RWPE2 (cell line): Measurements from ENCODE around the gene PNKP.
A peak's percentile ranks its signal among the peaks of the same experiment; 100 is the strongest.

Source experiments
- ATAC-seq: fragments of 200-7000 bp; cut with Tn5 transposase; 3 replicates; pipeline ENCODE4 v1.9.1; 2021; ENCODE audit warnings: low read depth
- DNase-seq: peaks from one replicate; pipeline ENCODE4 v3.0.0-alpha.2; 2020; ENCODE audit warnings: low spot score
- H3K27ac ChIP-seq: fragments of 450-650 bp; 2 replicates; pipeline ENCODE4 v1.5.1; 2017; ENCODE audit warnings: mild to moderate bottlenecking; ENCODE audit not compliant: poor library complexity, severe bottlenecking
- H3K27me3 ChIP-seq: fragments of 250-450 bp; sonication (Bioruptor Pico); 2 replicates; pipeline ENCODE4 v1.5.1; 2021; ENCODE audit warnings: mild to moderate bottlenecking, moderate library complexity; ENCODE audit not compliant: insufficient read depth, poor library complexity, severe bottlenecking
- H3K36me3 ChIP-seq: fragments of 250-450 bp; sonication (Bioruptor Pico); 2 replicates; pipeline ENCODE4 v1.5.1; 2020; ENCODE audit warnings: low read depth, mild to moderate bottlenecking, moderate library complexity
- H3K4me1 ChIP-seq: fragments of 250-450 bp; sonication (Bioruptor Pico); 2 replicates; pipeline ENCODE4 v1.5.1; 2021; ENCODE audit warnings: mild to moderate bottlenecking, moderate library complexity; ENCODE audit not compliant: insufficient read depth, poor library complexity, severe bottlenecking
- H3K4me3 ChIP-seq: fragments of 250-450 bp; sonication (Bioruptor Pico); 2 replicates; pipeline ENCODE4 v1.5.1; 2021; ENCODE audit warnings: mild to moderate bottlenecking, moderate library complexity; ENCODE audit not compliant: severe bottlenecking
- H3K9me3 ChIP-seq: fragments of 250-450 bp; sonication (Bioruptor Pico); 2 replicates; pipeline ENCODE4 v1.5.1; 2021; ENCODE audit warnings: mild to moderate bottlenecking, moderate library complexity; ENCODE audit not compliant: severe bottlenecking
- TF ChIP-seq, protein P1 (sequence below): fragments of 450-650 bp; IDR thresholded peaks from one replicate; pipeline ENCODE4 v1.5.1; 2017; ENCODE audit warnings: mild to moderate bottlenecking, moderate library complexity; ENCODE audit not compliant: poor library complexity, severe bottlenecking

The PNKP gene

GRCh38 chr19:49911381-49912145, 44.2 kb upstream of the PNKP start:
- Histone ChIP-seq H3K27me3 (no peaks in the 10 kb centered on the region), H3K9me3 (no peaks in the 10 kb centered on the region), H3K4me3 (no peak overlapping the region), H3K36me3 (peaks cover 56% of the 10 kb centered on the region), H3K4me1 (no peaks in the 10 kb centered on the region), H3K27ac (no peak overlapping the region)
- no peak for ATAC-seq
- TF ChIP-seq, protein P1, sequence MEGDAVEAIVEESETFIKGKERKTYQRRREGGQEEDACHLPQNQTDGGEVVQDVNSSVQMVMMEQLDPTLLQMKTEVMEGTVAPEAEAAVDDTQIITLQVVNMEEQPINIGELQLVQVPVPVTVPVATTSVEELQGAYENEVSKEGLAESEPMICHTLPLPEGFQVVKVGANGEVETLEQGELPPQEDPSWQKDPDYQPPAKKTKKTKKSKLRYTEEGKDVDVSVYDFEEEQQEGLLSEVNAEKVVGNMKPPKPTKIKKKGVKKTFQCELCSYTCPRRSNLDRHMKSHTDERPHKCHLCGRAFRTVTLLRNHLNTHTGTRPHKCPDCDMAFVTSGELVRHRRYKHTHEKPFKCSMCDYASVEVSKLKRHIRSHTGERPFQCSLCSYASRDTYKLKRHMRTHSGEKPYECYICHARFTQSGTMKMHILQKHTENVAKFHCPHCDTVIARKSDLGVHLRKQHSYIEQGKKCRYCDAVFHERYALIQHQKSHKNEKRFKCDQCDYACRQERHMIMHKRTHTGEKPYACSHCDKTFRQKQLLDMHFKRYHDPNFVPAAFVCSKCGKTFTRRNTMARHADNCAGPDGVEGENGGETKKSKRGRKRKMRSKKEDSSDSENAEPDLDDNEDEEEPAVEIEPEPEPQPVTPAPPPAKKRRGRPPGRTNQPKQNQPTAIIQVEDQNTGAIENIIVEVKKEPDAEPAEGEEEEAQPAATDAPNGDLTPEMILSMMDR, result no peak
- DNase-seq, result no peak

DNA sequence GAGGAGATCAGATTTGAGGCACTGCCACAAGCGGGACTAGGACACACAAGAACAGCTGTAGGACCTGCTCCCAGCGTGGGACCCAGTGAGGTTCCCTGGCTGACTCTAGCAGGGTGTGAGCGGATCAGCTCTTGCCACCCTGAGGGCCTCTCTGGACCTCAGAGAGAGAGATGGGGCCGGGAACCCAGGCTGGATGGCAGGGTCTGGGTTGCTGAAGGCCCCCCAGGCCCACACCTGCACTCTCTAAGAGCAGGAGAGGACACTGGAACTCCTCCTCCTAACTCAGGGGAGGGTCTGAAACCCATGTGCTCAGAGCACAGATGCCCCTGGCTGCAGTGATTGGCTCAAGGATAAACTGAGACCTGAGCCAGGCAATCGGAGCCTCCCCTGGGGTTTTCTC, 42.8 kb upstream of the PNKP start:
- Histone ChIP-seq H3K27ac (no peak overlapping the region), H3K4me3 (no peak overlapping the region), H3K36me3 (peaks cover 49% of the 10 kb centered on the region), H3K9me3 (no peaks in the 10 kb centered on the region), H3K4me1 (no peaks in the 10 kb centered on the region), H3K27me3 (no peaks in the 10 kb centered on the region)
- TF ChIP-seq, protein P1, result no peak
- ATAC-seq (no peak), DNase-seq (no peak)

DNA sequence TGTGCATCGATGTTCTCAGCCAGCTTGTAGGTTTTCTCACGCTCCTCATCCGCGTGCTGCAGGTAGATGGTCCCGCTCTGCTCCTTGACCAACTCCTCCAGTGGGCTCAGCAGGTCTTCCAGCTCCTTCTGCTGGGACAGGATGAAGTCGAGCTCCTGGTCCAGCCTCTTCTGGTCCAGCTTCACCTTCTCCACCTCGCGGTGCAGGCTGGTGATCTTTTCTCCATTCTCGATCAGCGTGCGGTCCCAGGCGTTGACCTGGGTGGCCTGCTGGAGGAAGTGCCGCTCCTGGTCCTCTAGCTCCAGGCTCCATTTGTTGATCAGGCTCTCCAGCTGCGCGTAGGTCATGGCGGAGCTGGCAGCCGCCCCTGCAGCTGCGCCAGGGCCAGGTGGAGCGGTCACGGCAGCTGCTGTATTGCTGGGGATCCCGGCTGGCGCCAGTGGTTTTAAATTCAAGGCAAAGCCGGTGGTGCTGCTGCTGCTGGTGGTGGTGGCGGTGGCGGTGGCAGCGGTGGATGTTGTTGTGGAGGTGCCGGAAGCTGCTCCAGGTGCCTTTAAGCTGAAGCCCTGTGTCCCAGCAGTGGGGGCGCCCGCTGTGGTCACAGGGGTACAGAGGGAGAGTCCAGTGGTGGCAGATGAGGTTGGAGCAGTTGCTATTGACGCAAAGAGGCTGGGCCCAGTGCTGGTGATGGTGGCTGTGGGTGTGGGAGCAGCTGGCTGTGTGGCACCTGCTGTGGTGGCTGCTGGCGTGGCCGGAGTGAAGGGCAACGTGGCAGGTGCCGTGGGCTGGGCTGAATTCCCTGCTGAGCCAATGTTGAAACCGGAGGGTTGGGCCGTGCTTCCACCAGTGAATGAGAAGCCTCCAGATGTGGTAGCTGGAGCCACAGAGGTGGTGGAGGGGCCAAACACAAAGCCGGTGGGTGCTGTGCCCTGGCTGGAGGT, 41.4 kb upstream of the PNKP start:
- Histone ChIP-seq H3K9me3 (no peaks in the 10 kb centered on the region), H3K4me3 (no peak overlapping the region), H3K27me3 (no peaks in the 10 kb centered on the region), H3K4me1 (no peaks in the 10 kb centered on the region), H3K27ac (no peak overlapping the region), H3K36me3 (peaks cover 45% of the 10 kb centered on the region)
- ATAC-seq (no peak), DNase-seq (no peak)
- TF ChIP-seq, protein P1, result no peak

- TF ChIP-seq, protein P1, result no peak
- no peaks in the 10 kb centered on the region for H3K9me3 ChIP-seq
- DNase-seq (peak; percentile 29), ATAC-seq (no peak)
- H3K27me3 ChIP-seq, result no peaks in the 10 kb centered on the region
- H3K4me3 ChIP-seq, result no peak overlapping the region
- no peaks in the 10 kb centered on the region for H3K4me1 ChIP-seq
- H3K27ac ChIP-seq, result no peak overlapping the region
- H3K36me3 ChIP-seq, result peaks cover 39% of the 10 kb centered on the region
These were observed 40.5 kb upstream of the PNKP start for GRCh38 chr19:49907745-49908446.
